IMR-90 (cell line): ENCODE results near the gene ITGAL.

ENCODE experiments used
- NFE2L2 ChIP-seq: fragments of 150-350 bp; IDR thresholded peaks from 2 replicates; pipeline ENCODE4 v1.6.1; 2016; ENCODE audit warnings: low read depth, mild to moderate bottlenecking, low read length
- POLR2A ChIP-seq: IDR thresholded peaks from 2 replicates; pipeline ENCODE4 v1.6.1; 2012; ENCODE audit warnings: mild to moderate bottlenecking, low read depth, low read length
- TF ChIP-seq, protein P1 (sequence below): conservative IDR thresholded peaks from 2 replicates; pipeline ENCODE4 v1.5.1; 2012; ENCODE audit warnings: mild to moderate bottlenecking, low read depth, low read length, improper control_type of control experiment
- TF ChIP-seq, protein P2 (sequence below): fragments of 150-350 bp; IDR thresholded peaks from 2 replicates; pipeline ENCODE4 v1.6.1; 2017; ENCODE audit warnings: mild to moderate bottlenecking, antibody characterized with exemption, low read length, low read depth

DNA sequence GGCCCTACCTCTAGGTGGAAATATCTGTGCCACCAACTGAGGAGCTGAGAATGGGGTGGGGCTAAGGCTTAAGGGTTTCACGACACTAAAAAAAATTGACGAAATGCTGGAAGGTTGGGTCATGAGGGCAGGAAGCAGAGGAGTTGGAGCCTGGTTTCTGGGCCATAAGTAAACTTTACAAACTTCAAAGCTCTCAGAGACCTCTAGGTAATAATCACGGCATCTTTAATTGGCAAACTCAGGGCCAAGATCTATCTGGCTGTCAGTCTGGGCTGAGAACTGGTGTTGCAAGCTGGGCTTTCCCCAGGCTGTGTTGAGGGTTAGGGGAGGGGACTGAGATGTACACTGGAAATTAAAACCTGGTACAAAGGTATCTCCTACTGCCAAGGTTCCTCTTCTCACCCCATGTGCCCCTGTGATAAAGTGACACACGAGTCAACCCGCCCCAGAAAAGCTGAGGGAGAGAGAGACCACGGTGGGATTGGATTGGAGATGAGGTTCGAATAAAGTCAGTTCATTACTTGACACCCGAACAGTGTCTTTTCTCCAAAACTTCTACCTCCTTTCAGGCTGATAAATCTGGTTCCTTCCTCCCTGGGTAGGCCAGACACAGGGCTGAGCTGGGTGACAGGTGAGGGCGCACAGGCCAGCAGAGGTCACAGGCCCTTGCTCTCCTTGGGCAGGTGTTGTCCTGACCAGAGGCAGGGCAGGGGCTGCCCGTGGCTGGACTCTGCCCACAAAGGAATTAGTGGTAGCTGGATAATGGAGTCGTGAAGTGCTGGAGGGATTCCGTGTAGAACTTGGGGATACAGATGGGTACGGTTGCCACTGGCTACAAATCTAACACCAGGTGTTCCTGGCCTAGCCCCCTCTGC, 57.9 kb downstream of the ITGAL start:
- TF ChIP-seq, protein P1, sequence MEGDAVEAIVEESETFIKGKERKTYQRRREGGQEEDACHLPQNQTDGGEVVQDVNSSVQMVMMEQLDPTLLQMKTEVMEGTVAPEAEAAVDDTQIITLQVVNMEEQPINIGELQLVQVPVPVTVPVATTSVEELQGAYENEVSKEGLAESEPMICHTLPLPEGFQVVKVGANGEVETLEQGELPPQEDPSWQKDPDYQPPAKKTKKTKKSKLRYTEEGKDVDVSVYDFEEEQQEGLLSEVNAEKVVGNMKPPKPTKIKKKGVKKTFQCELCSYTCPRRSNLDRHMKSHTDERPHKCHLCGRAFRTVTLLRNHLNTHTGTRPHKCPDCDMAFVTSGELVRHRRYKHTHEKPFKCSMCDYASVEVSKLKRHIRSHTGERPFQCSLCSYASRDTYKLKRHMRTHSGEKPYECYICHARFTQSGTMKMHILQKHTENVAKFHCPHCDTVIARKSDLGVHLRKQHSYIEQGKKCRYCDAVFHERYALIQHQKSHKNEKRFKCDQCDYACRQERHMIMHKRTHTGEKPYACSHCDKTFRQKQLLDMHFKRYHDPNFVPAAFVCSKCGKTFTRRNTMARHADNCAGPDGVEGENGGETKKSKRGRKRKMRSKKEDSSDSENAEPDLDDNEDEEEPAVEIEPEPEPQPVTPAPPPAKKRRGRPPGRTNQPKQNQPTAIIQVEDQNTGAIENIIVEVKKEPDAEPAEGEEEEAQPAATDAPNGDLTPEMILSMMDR, result no peak
- TF ChIP-seq, protein P2, sequence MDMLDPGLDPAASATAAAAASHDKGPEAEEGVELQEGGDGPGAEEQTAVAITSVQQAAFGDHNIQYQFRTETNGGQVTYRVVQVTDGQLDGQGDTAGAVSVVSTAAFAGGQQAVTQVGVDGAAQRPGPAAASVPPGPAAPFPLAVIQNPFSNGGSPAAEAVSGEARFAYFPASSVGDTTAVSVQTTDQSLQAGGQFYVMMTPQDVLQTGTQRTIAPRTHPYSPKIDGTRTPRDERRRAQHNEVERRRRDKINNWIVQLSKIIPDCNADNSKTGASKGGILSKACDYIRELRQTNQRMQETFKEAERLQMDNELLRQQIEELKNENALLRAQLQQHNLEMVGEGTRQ, result no peak
- TF ChIP-seq POLR2A, result no peak
- no peak for TF ChIP-seq NFE2L2
